NCI-H748 (cell line): ENCODE data around the gene DHRSX.
"Not testable (repeated sequence)": the region's sequence is repeated elsewhere in the genome, so short reads cannot be mapped to it uniquely, and the experiment has no call there.

Experiments used
- DNase-seq: peaks from one replicate; lab custom pipeline; 2025; ENCODE audit not compliant: unreplicated experiment; lab: John Stamatoyannopoulos, UW

Gene DHRSX

GRCh38 chrX:2325076-2325784 is 175.5 kb downstream of the DHRSX start:
- DNase-seq: no peak

- DNase-seq: no peak
Observed at GRCh38 chrX:2324151-2324550, 176.6 kb downstream of the DHRSX start.

DNA sequence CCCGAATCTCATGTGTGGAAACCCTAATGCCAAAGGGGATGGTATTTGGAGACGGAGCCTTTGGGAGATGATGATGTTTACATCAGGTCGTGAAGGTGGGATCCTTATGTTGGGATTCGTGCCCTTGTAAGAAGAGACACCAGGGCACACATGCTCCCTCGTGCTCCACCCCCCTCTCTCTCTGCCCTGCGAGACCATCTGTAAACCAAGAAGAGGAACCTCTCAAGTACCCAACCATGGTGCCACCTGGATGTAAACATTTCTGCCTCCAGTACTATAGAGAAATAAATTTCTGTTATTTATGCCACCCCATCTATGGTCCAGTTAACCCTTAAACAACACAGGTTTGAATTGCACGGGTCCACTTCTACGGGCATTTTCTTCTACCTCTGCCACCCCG is 179.4 kb downstream of the DHRSX start:
- no peak for DNase-seq

DNA sequence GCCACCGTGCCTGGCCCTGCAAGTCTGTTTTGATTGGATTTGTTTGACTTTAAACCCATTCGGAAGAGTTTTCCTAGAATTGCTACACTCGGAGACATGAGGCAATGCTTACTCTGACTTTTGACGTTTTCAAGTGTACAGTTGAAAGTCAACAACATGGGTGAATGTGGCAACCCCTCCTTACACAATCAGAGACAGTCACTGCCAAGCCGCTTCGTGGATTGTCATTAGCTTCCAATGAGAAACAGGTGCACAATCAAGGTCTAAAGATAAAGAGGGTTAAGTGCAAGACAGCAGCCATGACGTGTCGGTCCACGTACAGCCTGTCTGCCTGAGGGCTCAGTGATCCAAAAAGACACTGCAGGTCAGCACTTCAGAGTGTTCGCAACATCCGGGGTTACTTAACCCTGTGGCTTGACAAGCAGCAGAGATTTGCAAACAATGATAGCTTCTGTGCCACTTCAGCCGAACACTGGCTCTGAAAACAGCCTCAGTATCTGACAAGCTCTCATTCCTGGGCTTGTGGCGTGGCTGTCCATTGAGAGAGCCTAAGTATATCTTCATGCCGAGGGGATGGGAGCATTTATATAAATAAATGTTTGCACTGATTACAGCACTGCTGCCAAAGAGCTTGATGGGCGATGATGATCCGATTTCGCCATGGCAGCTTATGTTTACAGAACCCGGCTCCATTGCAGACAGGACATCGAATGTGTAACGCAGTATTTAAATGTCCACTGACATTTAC is 180.0 kb downstream of the DHRSX start:
- DNase-seq: no peak

- DNase-seq: no peak
Observed at GRCh38 chrX:2320089-2320488, 180.7 kb downstream of the DHRSX start.

- DNase-seq: no peak
Observed at GRCh38 chrX:2318371-2318770, 182.4 kb downstream of the DHRSX start.

DNA sequence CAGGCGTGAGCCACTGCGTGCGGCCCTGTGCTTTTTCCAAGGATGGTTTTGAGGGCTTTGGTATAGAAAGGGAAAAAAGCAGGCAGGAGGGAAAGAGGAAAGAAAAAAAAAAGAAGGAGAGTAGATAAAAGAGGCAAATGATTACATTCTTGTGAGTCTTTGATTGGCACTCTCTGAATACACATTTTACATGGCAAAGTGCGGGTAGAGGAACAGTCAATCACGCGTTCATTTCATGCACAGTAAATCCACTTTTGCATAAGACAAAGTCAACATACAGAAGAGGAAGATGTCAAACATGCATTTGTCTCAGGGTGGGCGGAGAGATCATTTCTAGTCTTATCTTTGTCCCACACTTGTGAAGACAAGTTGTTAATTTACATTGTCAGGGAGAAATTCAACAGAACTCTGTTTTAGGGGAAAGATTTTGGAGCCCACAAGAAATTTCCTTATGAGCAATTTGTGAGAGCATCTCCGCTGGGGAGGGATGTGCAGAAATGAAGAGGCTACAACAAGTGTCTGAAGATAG is 183.2 kb downstream of the DHRSX start:
- no peak for DNase-seq

- no peak for DNase-seq
Observed at GRCh38 chrX:2316534-2316933, 184.2 kb downstream of the DHRSX start.

DNA sequence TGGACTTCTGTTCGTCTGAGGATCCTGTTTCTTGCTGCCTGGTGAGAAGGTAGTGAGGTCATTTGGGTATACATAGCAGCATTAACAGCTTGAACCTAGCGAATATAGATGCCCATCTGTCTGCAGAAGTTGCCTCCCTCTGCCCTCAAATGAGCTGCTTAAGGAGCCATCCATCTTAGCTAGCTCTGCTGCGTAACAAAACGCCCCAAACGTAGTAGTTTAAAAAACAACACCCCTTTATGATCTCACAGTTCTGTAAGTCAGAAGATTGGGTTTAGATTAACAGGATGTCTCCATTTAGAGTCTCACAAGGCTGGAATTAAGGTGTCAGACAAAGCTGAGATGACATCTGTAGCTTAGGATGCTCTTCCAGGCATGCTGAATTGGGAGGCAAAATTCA is 185.3 kb downstream of the DHRSX start:
- no peak for DNase-seq

DNA sequence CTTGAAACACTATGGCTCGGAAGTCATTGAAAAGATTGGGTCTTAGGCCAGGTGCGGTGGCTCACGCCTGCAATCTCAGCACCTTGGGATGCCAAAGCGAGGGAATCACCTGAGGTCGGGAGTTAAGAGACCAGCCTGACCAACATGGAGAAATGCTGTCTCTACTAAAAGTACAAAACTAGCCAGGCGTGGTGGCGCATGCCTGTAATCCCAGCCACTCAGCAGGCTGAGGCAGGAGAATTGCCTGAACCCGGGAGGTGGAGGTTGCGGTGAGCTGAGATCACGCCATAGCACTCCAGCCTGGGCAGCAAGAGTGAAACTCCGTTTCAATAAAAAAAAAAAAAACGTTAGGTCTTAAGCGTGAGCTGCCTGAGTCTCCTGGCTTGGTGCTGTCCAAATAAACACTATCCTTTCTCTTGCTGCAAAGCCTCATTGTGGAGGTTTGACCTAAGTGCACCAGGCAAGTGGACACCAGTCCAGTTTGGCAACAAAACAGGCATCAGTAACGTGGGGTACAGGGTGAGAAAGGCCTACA is 185.9 kb downstream of the DHRSX start:
- no peak for DNase-seq

DNA sequence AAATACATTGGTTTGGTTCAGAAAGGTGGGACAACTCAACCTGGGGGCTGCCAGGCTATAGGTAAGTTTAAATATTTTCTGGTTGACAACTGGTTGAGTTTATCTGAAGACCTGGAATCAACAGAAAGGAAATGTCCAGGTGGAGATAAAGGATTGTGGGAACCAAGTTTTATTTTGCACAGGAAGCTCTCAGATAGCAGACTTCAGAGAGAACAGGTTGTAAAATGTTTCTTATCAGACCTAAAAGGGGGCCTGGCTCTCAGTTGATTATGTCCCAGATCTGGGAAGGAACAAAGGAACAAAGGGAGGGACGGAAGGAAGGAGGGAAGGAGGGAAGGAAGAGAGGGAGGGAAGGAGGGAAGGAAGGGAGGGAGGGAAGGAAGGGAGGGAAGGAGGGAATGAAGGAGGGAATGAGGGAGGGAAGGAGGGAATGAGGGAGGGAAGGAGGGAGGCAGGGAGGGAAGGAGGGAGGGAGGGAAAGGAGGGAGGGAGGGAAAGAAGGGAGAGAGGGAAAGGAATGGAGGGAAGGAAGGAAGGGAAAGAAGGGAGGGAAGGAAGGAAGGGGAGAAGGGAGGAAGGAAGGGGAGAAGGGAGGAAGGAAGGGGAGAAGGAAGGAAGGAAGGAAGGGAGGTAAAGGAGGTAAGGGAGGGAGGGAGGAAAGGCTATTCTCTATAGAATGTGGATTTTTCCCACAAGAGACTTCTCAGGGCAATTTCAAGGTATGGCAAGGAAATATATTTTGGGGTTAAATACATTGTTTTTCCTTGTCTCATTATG is 186.7 kb downstream of the DHRSX start:
- DNase-seq: no peak

GRCh38 chrX:2312061-2312591 is 188.7 kb downstream of the DHRSX start:
- DNase-seq: not testable (repeated sequence)

DNA sequence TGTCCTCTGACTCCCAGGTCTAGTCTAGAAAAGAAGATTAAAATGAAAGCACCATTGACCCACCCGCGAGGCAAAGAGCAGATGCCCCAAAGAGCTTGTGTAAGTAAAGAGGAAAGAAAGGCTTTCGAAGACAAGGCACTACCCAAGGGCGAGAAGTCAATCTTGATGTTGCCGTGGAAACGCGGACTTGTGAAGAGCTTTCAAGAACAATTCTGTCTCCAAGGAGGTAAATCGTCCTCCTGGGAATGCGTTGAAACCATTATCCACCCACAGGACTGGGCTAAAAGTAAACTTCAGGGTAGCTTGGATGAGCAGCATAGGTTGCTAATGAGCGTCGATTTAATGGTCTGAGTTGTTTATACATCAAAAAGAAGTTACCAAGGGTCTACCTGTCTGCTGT is 189.3 kb downstream of the DHRSX start:
- no peak for DNase-seq

DNA sequence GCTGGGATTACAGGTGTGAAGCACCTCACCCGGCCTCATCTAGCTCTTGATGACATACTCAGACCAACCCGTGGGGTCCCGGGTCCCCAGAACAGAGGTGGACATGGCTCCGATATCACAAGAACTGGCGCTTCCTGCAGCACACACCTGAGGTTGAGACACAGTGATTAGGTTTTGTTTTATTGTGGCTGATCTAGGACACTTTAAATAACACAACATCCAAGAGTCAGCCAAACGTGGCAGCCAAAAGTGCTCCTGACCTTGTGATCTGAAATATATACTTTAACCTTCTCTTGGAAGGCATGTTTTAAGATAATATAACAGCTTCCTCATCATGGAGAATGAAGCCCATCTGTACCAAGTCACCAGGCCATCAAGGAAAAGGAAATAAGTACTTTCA is 198.9 kb downstream of the DHRSX start:
- no peak for DNase-seq

GRCh38 chrX:2299871-2300270 is 200.9 kb downstream of the DHRSX start:
- DNase-seq: no peak

GRCh38 chrX:2286731-2287130 is 214.0 kb downstream of the DHRSX start:
- no peak for DNase-seq

DNA sequence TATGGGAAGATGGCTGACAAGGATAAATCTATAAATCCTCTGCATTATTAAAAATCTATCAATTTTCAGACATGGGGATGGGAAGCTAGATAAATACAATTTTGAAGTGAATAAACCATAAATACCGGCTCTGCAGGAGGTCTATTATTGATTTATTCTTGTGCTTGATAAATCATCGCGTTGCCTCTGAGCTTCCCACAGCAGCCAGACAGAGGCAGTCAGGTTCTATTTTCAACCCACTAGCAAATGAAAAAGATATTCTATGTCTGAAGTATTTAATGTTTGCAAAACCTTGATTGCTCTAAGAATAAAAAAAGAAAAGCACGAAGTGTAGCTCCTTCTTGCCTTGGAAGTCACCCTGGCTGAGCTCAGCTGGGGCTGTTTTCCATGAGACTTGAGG is 216.2 kb downstream of the DHRSX start:
- no peak for DNase-seq

DNA sequence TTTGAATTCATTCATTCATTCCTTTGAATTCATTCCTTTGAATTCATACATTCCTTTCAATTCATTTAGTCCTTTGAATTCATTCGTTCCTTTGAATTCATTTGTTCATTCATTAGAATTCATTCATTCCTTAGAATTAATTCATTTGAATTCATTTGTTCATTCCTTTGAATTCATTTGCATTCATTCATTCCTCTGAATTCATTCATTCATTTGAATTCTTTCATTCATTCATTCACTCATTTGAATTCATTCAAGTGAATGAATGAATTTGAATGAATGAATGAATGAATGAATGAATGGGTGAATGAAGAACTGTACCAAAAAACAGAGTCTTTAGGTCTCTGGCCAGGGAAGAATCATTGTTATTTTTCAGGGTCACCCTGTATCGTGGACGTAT is 216.6 kb downstream of the DHRSX start:
- DNase-seq: no peak

- DNase-seq: no peak
Observed at GRCh38 chrX:2283111-2283859, 217.5 kb downstream of the DHRSX start.

- DNase-seq: no peak
Observed at GRCh38 chrX:2282490-2283090, 218.2 kb downstream of the DHRSX start.
